ENCODE data around the gene ZNF789. TPM values are rescaled to one million over a fixed set of nuclear protein-coding genes. Genes with fewer than 3 reads are reported as not detected.
"Not testable (repeated sequence)": the region's sequence is repeated elsewhere in the genome, so short reads cannot be mapped to it uniquely, and the experiment has no call there.

The ZNF789 gene
- total RNA-seq: 6.1 TPM

DNA sequence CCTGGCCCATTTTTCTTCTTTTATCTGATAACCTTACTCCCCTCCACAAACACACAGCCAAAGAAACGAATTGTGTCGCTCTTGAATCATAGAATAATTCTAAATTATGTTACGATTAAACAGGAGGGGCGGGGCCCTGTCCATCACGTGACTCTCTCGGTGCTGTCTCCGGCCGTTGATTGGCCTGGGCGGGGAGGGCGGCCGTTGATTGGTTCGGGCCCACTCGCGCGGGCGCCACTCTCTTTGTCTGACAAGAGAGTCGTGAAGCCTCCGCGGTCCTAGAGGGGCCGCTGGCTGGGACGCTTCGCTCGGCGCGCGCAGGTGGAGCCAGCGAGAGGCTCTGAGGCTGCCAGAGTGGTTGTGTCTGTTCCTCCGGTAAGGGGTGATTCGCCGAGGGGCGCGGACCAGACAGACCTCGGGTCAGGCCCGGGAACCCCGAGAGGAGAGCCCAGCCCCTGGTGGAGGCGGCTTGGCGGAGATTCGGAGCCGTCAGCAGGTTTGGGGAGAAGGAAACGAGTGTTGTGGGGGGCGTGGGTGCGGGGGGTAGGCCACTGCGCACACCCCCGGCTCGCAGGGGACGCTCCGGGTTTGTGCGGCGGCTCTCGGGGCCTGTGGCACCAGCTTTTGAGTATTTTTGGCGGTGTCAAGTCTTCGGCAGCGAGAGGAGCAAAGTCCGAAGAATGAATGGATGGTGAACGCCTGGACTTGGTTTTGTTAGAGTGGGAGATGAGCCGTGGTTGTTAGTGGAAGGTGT is at the start of gene ZNF789:
TSS of gene ZNF789 (plus strand) at position 330 of the 754 bp plus-strand sequence. CDS start 3,567 bp downstream, outside the sequence.
- H3K4me1 ChIP-seq (ENCODE audit: insufficient read depth, low read length): peaks cover 18% of the 10 kb centered on the region
- no peaks in the 10 kb centered on the region for H3K9me3 ChIP-seq (ENCODE audit: low read depth, low read length)
- H3K27me3 ChIP-seq (ENCODE audit: insufficient read depth, low read length): no peaks in the 10 kb centered on the region
- peak within 1 kb of the TSS; percentile 65 for H3K4me3 ChIP-seq (ENCODE audit: low read length)

DNA sequence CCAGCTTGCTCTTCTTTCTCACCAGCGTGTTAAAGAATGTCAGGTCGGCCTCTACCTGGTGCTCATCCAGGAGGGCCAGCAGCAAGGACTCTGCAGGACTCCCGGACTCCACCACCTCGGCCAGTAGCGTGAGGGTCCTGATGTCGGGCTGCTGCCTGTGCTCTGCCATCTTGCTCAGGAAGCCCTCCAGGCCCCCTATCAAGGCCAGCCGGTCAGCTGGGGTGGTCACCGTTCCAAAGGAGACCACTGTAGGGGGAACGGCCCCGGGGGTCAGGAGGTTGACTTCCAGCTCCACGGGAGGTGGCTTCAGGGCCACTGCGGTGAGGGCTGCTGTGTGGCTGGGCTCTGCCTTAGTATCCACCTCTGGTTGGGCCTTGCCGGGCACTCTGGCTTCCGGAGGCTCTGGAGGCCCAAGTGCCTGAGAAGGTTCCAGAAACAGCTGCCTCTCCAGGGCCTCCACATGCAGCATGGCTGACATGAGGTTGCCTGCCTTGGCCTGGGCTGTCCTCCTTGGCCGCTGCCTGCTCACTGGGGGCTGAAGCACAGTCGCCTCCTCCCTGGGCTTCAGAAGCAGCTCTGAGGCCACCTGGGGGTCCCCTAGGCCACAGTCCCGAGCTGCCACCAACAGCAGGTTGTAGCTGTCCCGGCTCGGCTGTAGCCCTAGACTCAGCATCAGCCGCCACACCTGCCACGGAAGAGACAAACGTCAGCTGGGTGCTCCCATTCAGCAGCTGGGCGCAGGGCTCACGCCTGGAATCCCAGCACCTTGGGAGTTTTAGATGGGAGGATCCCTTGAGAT is 47.6 kb upstream of the ZNF789 start:
- Histone ChIP-seq H3K4me1 (ENCODE audit: insufficient read depth, low read length) (no peaks in the 10 kb centered on the region), H3K9me3 (ENCODE audit: low read depth, low read length) (no peaks in the 10 kb centered on the region), H3K4me3 (ENCODE audit: low read length) (no peak overlapping the region), H3K27me3 (ENCODE audit: insufficient read depth, low read length) (no peaks in the 10 kb centered on the region)

DNA sequence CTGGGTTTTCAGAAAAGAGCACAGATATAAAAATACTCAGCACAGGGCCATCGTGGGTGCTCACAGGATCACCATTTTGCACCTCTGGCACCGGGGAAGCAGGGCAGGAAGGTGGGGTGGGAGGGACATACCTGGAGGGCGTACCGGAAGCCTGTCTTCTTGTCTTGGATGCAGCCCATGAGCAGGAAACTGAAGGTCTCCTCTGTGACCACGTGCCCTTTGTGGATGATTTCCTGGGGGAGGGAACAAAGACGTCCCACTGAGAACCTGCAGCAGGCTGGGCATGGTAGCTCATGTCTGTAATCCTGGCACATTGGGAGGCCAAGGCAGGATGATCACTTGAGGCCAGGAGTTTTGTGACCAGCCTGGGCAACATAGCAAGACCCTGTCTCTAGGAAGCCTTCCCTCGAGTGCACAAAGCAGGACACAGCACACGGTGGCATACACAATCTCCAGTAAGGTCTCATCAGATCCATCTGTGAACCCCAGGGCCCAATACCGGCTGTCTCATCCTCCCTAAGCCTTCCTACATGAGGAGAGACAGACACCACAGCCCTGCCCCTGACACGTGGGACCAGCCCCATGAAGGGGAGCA is 43.6 kb upstream of the ZNF789 start:
- Histone ChIP-seq H3K27me3 (ENCODE audit: insufficient read depth, low read length) (no peaks in the 10 kb centered on the region), H3K4me1 (ENCODE audit: insufficient read depth, low read length) (no peaks in the 10 kb centered on the region), H3K4me3 (ENCODE audit: low read length) (no peak overlapping the region), H3K9me3 (ENCODE audit: low read depth, low read length) (no peaks in the 10 kb centered on the region)

DNA sequence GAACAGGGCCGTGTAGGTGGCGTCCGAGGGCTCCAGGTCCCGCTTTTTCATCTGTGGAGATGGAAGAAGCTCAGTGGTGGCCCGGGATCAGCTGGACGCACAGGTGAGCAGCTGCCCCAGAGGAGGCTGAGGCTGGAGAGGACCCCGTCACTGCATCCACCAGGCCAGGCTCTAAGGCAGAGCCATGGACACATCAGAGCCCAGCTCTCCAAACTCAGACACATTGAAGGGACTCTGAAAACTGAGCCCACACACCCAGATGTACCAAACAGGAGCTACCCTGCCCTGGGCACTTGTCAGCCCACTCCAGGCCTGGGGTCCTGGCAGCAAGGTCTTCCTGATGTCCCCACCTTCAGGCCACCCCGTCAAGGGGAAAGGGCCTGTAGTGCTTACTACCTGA is 42.9 kb upstream of the ZNF789 start:
- Histone ChIP-seq H3K4me3 (ENCODE audit: low read length) (no peak overlapping the region), H3K4me1 (ENCODE audit: insufficient read depth, low read length) (no peaks in the 10 kb centered on the region), H3K9me3 (ENCODE audit: low read depth, low read length) (no peaks in the 10 kb centered on the region), H3K27me3 (ENCODE audit: insufficient read depth, low read length) (no peaks in the 10 kb centered on the region)

DNA sequence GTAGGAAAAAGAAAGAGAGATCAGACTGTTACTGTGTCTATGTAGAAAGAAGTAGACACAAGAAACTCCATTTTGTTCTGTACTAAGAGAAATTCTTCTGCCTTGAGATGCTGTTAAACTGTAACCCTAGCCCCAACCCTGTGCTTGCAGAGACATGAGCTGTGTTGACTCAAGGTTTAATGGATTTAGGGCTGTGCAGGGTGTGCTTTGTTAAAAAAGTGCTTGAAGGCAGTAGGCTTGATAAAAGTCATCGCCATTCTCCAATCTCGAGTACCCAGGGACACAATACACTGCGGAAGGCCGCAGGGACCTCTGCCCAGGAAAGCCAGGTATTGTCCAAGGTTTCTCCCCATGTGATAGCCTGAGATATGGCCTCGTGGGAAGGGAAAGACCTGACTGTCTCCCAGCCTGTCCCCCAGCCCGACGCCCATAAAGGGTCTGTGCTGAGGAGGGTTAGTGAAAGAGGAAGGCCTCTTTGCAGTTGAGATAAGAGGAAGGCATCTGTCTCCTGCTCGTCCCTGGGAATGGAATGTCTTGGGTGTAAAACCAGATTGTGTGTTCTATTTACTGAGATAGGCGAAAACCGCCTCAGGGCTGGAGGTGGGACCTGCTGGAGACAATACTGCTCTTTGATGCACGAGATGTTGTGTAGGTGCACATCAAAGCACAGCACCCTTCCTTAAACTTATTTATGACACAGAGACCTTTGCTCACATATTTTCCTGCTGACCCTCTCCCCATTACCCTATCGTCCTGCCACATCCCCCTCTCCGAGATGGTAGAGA is 40.7 kb upstream of the ZNF789 start:
- H3K4me3 ChIP-seq (ENCODE audit: low read length); H3K4me1 ChIP-seq (ENCODE audit: insufficient read depth, low read length); H3K27me3 ChIP-seq (ENCODE audit: insufficient read depth, low read length); H3K9me3 ChIP-seq (ENCODE audit: low read depth, low read length): not testable (repeated sequence)

DNA sequence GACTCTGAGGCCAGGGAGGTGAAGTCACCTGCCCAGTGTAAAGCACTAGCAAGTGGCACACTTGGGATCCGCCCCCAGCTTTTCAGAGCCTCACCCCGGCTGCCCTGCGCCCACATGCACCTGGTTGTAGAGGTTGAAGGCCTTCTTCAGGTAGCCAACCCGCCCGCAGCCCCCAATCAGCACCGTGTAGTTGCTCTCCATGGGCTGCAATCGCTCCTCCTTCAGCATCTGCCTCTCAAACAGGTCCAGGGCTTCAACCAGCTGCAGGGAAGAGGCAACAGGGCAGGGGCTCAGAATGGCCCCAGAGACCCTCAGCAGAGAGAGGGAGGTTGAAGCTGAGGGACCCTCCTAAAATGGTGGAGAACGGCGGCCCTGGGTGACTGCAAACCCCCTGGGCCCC is 39.5 kb upstream of the ZNF789 start:
- Histone ChIP-seq H3K4me1 (ENCODE audit: insufficient read depth, low read length) (peaks cover 10% of the 10 kb centered on the region), H3K27me3 (ENCODE audit: insufficient read depth, low read length) (no peaks in the 10 kb centered on the region), H3K4me3 (ENCODE audit: low read length) (no peak overlapping the region), H3K9me3 (ENCODE audit: low read depth, low read length) (no peaks in the 10 kb centered on the region)

DNA sequence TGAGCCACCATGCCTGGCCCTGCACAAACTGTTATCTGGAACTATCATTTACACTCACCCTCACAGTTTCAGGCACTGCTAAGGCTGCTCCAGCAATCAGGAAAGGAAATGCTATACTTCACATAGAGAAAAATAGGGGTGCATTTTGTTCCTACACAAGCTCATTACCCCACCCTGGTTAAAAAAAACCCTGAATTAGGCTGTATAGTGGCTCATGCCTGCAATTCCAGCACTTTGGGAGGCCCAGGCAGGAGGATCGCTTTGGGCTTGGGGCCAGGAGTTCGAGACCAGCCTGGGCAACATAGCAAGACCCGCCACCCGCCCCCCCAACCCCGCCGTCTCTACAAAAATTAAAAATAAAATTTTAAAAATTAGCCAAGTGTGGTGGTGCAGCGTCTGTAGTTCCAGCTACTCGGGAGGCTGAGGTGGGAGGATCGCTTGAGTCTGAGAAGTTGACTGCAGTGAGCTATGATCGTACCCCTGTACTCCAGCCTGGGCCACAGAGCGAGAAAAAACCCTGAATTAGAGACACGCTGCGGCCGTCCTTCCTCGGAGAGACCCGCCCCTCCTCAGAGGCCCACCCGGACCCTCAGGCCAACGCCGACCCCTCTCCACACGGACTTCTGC is 34.6 kb upstream of the ZNF789 start:
- H3K27me3 ChIP-seq (ENCODE audit: insufficient read depth, low read length): no peaks in the 10 kb centered on the region
- peak overlapping the region; percentile 87 for H3K4me3 ChIP-seq (ENCODE audit: low read length)
- no peaks in the 10 kb centered on the region for H3K9me3 ChIP-seq (ENCODE audit: low read depth, low read length)
- peaks cover 22% of the 10 kb centered on the region for H3K4me1 ChIP-seq (ENCODE audit: insufficient read depth, low read length)

DNA sequence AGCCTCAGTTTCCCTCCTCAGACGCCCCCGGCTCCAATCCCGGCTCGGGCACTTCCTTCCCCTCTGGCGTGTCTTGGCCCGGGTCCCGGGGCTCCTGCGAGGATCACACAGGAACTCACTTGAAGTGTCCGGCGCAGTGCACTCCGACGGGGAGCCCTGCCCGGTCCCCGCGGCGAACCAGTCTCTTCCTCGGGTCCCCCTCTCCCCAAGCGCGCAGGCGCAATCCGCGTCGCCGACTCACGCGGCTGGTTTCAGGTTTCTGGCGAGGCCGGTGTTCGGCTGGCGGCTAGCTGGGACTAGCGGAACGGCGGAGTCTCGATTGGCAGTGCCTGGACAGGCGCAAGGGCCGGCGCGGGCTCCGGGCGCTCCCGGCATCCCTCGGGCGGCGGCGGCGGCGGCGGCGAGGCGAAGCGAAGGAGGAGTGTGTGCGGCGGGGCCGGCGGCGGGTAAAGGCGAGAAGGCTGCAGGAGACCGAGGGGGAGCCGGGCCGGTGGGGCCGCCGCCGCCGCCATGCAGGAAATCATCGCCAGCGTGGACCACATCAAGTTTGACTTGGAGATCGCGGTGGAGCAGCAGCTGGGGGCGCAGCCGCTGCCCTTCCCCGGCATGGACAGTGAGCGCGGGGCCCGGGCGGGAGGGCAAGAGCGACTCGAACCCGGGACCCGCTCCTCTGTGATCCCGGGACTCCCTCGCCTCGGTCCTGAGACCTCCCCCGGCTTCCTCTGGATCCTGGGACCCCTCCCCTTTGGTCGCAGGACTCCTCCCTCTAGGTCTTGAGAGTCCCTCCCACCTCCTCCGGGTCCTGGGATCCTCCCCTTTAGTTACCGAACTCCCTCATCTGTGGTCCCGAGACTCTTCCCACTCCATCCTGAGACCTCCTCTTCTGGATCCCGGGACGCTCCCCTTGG is 33.9 kb upstream of the ZNF789 start, which contains the start of the genes CPSF4 and PTCD1:
TSS of gene CPSF4 (plus strand) at position 371 of the 908 bp plus-strand sequence. CDS start at position 511, 140 bp downstream.
TSS of gene PTCD1 (minus strand) at position 226 of the 908 bp plus-strand sequence. CDS start 3,556 bp downstream, outside the sequence.
- Histone ChIP-seq H3K9me3 (ENCODE audit: low read depth, low read length) (no peaks in the 10 kb centered on the region), H3K27me3 (ENCODE audit: insufficient read depth, low read length) (no peaks in the 10 kb centered on the region), H3K4me1 (ENCODE audit: insufficient read depth, low read length) (peaks cover 22% of the 10 kb centered on the region), H3K4me3 (ENCODE audit: low read length) (peak within 1 kb of the TSS; percentile 87)

DNA sequence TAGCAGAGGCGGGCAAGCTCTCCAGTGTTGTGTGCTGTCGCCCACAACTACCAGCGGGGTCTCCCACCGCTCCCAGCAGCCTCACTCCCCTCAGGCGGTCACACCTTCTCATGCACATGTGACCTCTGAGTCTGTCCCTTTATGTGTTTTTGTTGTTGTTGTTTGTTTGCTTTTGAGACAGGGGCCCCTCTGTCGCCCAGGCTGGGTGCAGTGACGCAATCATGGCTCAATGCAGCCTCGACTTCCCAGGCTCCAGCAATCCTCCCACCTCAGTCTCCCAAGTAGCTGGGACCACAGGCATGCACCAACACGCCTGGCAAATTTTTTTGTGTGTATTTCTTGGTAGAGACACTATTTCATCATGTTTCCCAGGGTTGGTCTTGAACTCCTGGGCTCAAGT is 32.5 kb upstream of the ZNF789 start:
- Histone ChIP-seq H3K4me1 (ENCODE audit: insufficient read depth, low read length) (peaks cover 22% of the 10 kb centered on the region), H3K27me3 (ENCODE audit: insufficient read depth, low read length) (no peaks in the 10 kb centered on the region), H3K9me3 (ENCODE audit: low read depth, low read length) (no peaks in the 10 kb centered on the region), H3K4me3 (ENCODE audit: low read length) (no peak overlapping the region)

DNA sequence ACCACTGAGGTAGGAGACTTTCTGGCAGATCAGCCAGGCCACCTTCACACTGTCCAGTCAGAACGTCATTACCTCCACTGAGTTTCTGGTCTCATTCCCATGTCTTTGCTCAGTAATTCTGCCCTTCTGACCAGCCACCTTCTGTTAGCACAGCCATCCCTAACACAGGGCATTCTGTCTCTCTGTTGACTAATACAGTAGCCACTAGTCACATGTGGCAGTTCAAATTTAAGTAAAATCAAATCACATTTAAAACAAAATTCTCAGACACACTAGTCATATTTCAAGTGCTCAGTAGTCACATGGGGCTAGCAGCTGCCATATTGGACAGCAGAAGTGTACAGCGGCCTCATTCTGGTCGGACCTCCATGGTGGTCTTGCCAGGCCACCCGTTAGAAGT is 26.6 kb upstream of the ZNF789 start:
- Histone ChIP-seq H3K27me3 (ENCODE audit: insufficient read depth, low read length) (no peaks in the 10 kb centered on the region), H3K4me1 (ENCODE audit: insufficient read depth, low read length) (no peaks in the 10 kb centered on the region), H3K9me3 (ENCODE audit: low read depth, low read length) (no peaks in the 10 kb centered on the region), H3K4me3 (ENCODE audit: low read length) (no peak overlapping the region)

DNA sequence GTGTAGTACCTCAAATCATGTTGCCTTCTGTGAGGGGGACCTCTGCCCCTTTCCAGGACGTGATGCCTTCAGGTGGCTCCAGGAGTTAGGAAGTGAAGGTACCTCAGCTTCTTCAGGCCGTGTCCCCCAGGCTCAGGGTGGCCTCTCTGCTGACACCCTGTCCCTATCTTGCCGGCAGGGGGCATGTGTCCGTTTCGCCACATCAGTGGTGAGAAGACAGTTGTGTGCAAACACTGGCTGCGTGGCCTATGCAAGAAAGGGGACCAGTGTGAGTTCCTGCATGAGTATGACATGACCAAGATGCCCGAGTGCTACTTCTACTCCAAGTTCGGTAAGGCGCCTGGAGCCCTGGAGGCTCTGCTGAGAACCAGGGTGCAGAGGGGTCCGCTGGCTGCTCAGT is 24.7 kb upstream of the ZNF789 start:
- Histone ChIP-seq H3K4me1 (ENCODE audit: insufficient read depth, low read length) (no peaks in the 10 kb centered on the region), H3K9me3 (ENCODE audit: low read depth, low read length) (no peaks in the 10 kb centered on the region), H3K4me3 (ENCODE audit: low read length) (no peak overlapping the region), H3K27me3 (ENCODE audit: insufficient read depth, low read length) (no peaks in the 10 kb centered on the region)

DNA sequence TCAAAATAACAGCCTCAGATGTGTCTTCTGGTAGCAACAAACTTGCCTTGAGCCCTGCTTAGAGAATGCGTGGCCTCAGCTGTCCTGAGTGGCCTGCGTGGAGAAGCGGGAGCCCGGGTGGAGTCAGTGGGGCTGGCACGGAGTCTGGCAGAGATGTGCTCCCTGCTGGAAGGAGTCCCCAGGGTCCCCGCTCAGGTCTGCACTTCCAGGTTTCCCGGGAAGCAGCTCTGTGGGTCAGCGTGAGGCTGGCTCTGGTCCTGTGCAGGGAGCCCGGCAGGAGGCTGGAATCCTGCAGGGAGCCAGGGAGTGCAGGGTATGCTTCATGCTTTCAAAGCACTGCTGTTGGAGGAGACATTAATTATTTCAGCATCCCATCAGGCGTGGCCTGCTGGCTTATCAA is 23.8 kb upstream of the ZNF789 start:
- Histone ChIP-seq H3K9me3 (ENCODE audit: low read depth, low read length) (no peaks in the 10 kb centered on the region), H3K4me3 (ENCODE audit: low read length) (no peak overlapping the region), H3K27me3 (ENCODE audit: insufficient read depth, low read length) (no peaks in the 10 kb centered on the region), H3K4me1 (ENCODE audit: insufficient read depth, low read length) (no peaks in the 10 kb centered on the region)

DNA sequence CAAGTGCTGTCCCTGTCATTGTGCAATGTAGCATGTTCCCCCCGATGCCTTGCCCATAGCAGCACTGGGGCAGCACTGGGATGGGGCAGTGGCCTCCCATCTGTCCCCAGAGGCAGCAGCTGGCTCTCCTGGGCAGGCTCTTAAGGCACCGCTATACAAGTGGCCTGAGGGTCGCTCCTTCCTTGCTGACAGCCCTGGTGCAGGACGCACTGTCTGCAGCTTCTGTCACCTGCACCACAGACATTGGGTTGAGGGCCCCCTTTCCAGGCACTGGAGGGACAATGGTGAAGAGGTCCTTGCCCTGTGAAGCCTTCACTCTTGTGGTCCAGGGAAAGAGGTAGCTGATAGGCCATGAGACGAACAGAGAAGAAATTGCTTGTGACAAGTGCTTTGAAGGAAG is 23.4 kb upstream of the ZNF789 start:
- Histone ChIP-seq H3K27me3 (ENCODE audit: insufficient read depth, low read length) (no peaks in the 10 kb centered on the region), H3K9me3 (ENCODE audit: low read depth, low read length) (no peaks in the 10 kb centered on the region), H3K4me3 (ENCODE audit: low read length) (no peak overlapping the region), H3K4me1 (ENCODE audit: insufficient read depth, low read length) (no peaks in the 10 kb centered on the region)
